HEK293 (cell line): ENCODE measurements around the gene COL6A2.
A peak's percentile ranks its signal among the peaks of the same experiment; 100 is the strongest.

Experiments
- CTCF ChIA-PET: fragments of 350-600 bp; formaldehyde crosslinking; extraction: SDS; loops from one replicate; lab custom pipeline; 2021; ENCODE audit warnings: antibody characterized with exemption; lab: Yijun Ruan, JAX
- POLR2A ChIA-PET: fragments of 300-600 bp; formaldehyde crosslinking; extraction: SDS; loops from one replicate; lab custom pipeline; 2020; ENCODE audit warnings: antibody characterized with exemption, inconsistent platforms; lab: Yijun Ruan, JAX
- H3K27ac ChIP-seq: fragments of 200-500 bp; sonication (Bioruptor generic); 2 replicates; pipeline ENCODE4 v1.5.1; 2014; ENCODE audit warnings: low read depth, low read length, control low read depth, inconsistent platforms; ENCODE audit errors: extremely low read depth
- H3K36me3 ChIP-seq, 2 experiments: fragments of 200-500 bp in 1 of 2; sonication (Bioruptor generic) in 1 of 2; 1 replicate in 1 of 2; 2 replicates in 1 of 2; pipeline ENCODE4 v1.5.1; 2014 to 2017; ENCODE audit warnings: inconsistent platforms in 2 of 2, low read length in 2 of 2; ENCODE audit not compliant: control insufficient read depth in 2 of 2, insufficient read depth in 1 of 2
- H3K4me1 ChIP-seq: fragments of 200-500 bp; sonication (Bioruptor generic); 2 replicates; pipeline ENCODE4 v1.5.1; 2014; ENCODE audit warnings: mild to moderate bottlenecking, low read length, inconsistent platforms; ENCODE audit not compliant: control insufficient read depth, insufficient read depth
- H3K4me3 ChIP-seq: 2 replicates; pipeline ENCODE4 v1.5.1; 2011; ENCODE audit warnings: low read depth, mild to moderate bottlenecking, control low read depth, low read length, moderate library complexity
- H3K9me3 ChIP-seq: fragments of 200-500 bp; sonication (Bioruptor generic); 2 replicates; pipeline ENCODE4 v1.5.1; 2014; ENCODE audit warnings: low read depth, low read length, inconsistent platforms; ENCODE audit not compliant: control insufficient read depth, insufficient read depth
- GLIS1 ChIP-seq: fragments of 450-650 bp; formaldehyde crosslinking; IDR thresholded peaks from 2 replicates; pipeline ENCODE4 v1.5.1; 2016; ENCODE audit warnings: missing biosample characterization, missing genetic modification characterization
- PRDM1 ChIP-seq: fragments of 450-650 bp; formaldehyde crosslinking; IDR thresholded peaks from 2 replicates; pipeline ENCODE4; 2016; ENCODE audit warnings: missing biosample characterization, missing genetic modification characterization
- TCF7L2 ChIP-seq: IDR thresholded peaks from 2 replicates; pipeline ENCODE4 v1.6.1; 2011; ENCODE audit warnings: low read depth, mild to moderate bottlenecking, inconsistent platforms, low read length, moderate library complexity, borderline replicate concordance
- WT1 ChIP-seq: fragments of 450-650 bp; formaldehyde crosslinking; IDR thresholded peaks from 2 replicates; pipeline ENCODE4 v1.5.1; 2016; ENCODE audit warnings: missing biosample characterization, missing genetic modification characterization
- ZNF202 ChIP-seq: fragments of 450-650 bp; formaldehyde crosslinking; IDR thresholded peaks from 2 replicates; pipeline ENCODE4 v1.5.1; 2016; ENCODE audit warnings: missing biosample characterization, missing genetic modification characterization, borderline replicate concordance
- ZNF211 ChIP-seq: fragments of 450-650 bp; formaldehyde crosslinking; IDR thresholded peaks from 2 replicates; pipeline ENCODE4 v1.5.1; 2016; ENCODE audit warnings: low read depth, missing biosample characterization, missing genetic modification characterization
- ZNF214 ChIP-seq: fragments of 450-650 bp; formaldehyde crosslinking; IDR thresholded peaks from 2 replicates; pipeline ENCODE4 v1.5.1; 2017; ENCODE audit warnings: missing biosample characterization, mild to moderate bottlenecking, missing genetic modification characterization, borderline replicate concordance
- ZNF223 ChIP-seq: fragments of 450-650 bp; formaldehyde crosslinking; IDR thresholded peaks from 2 replicates; pipeline ENCODE4 v1.5.1; 2016; ENCODE audit warnings: missing biosample characterization, missing genetic modification characterization
- ZNF239 ChIP-seq: fragments of 450-650 bp; formaldehyde crosslinking; IDR thresholded peaks from 2 replicates; pipeline ENCODE4 v1.5.1; 2016; ENCODE audit warnings: missing biosample characterization, missing genetic modification characterization
- ZNF510 ChIP-seq: fragments of 450-650 bp; formaldehyde crosslinking; IDR thresholded peaks from 2 replicates; pipeline ENCODE4 v1.5.1; 2018; ENCODE audit warnings: mild to moderate bottlenecking, missing genetic modification characterization, missing biosample characterization; ENCODE audit not compliant: insufficient replicate concordance
- ZNF560 ChIP-seq: fragments of 450-650 bp; formaldehyde crosslinking; IDR thresholded peaks from 2 replicates; pipeline ENCODE4 v1.5.1; 2017; ENCODE audit warnings: missing biosample characterization, missing genetic modification characterization, borderline replicate concordance
- ZNF768 ChIP-seq: fragments of 450-650 bp; formaldehyde crosslinking; IDR thresholded peaks from 2 replicates; pipeline ENCODE4 v1.5.1; 2018; ENCODE audit warnings: missing biosample characterization, mild to moderate bottlenecking, missing genetic modification characterization
- TF ChIP-seq, protein P1 (sequence below): fragments of 450-650 bp; formaldehyde crosslinking; IDR thresholded peaks from 2 replicates; pipeline ENCODE4 v1.5.1; 2017; ENCODE audit warnings: missing biosample characterization, mild to moderate bottlenecking, missing genetic modification characterization, moderate library complexity
- TF ChIP-seq, protein P2 (sequence below): fragments of 450-650 bp; formaldehyde crosslinking; IDR thresholded peaks from 2 replicates; pipeline ENCODE4 v1.5.1; 2016; ENCODE audit warnings: missing biosample characterization, missing genetic modification characterization
- TF ChIP-seq, protein P3 (sequence below): fragments of 450-650 bp; IDR thresholded peaks from 2 replicates; pipeline ENCODE4 v1.5.1; 2018; ENCODE audit warnings: missing biosample characterization, mild to moderate bottlenecking, missing genetic modification characterization
- TF ChIP-seq, protein P4 (sequence below): fragments of 450-650 bp; formaldehyde crosslinking; IDR thresholded peaks from 2 replicates; pipeline ENCODE4 v1.5.1; 2016; ENCODE audit warnings: missing biosample characterization, missing genetic modification characterization
- TF ChIP-seq, protein P5 (sequence below): fragments of 450-650 bp; formaldehyde crosslinking; IDR thresholded peaks from 2 replicates; pipeline ENCODE4 v1.5.1; 2016; ENCODE audit warnings: missing biosample characterization, missing genetic modification characterization

COL6A2 gene

DNA sequence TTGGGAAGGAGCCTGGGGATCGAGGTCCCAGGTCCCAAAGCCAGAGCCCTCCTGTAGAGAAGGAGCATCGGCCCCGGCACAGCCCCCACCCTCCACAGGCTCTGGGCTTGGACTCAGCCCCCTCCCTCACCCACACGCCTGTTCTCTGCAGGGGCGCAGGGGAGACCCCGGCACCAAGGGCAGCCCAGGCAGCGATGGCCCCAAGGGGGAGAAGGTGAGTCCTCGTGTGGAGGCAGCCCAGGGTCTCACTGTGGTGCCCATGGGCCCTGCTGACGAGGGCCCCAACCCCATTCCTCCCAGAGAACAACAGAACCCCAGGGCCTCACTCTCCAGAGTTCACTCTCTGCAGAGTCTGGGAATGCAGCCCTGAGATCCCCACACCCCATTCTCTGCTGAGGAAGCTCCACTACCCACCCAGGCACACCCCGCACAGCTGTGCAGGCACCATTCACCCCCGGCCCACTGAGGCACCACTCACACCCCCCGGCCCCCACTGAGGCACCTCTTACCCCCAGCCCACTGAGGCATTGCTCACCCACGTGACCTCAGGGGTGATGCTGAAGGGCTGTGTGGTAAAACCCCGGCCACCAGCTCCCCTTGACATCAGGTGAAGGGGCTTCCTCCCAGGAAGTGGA, 21.8 kb downstream of the COL6A2 start:
- Histone ChIP-seq H3K36me3 (peaks cover 0 to 80% of the 10 kb centered on the region in 2 experiments; a peak in 1 of 3 replicates), H3K27ac (no peak overlapping the region), H3K4me1 (no peaks in the 10 kb centered on the region), H3K9me3 (no peaks in the 10 kb centered on the region), H3K4me3 (no peak overlapping the region)
- TF ChIP-seq ZNF214 (tag by site-specific recombination): no peak
- no peak for TF ChIP-seq GLIS1 (tag by site-specific recombination)
- TF ChIP-seq TCF7L2: no peak
- no peak for TF ChIP-seq ZNF239 (tag by site-specific recombination)
- TF ChIP-seq, protein P1, sequence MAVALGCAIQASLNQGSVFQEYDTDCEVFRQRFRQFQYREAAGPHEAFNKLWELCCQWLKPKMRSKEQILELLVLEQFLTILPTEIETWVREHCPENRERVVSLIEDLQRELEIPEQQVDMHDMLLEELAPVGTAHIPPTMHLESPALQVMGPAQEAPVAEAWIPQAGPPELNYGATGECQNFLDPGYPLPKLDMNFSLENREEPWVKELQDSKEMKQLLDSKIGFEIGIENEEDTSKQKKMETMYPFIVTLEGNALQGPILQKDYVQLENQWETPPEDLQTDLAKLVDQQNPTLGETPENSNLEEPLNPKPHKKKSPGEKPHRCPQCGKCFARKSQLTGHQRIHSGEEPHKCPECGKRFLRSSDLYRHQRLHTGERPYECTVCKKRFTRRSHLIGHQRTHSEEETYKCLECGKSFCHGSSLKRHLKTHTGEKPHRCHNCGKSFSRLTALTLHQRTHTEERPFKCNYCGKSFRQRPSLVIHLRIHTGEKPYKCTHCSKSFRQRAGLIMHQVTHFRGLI: no peak
- TF ChIP-seq, protein P2, sequence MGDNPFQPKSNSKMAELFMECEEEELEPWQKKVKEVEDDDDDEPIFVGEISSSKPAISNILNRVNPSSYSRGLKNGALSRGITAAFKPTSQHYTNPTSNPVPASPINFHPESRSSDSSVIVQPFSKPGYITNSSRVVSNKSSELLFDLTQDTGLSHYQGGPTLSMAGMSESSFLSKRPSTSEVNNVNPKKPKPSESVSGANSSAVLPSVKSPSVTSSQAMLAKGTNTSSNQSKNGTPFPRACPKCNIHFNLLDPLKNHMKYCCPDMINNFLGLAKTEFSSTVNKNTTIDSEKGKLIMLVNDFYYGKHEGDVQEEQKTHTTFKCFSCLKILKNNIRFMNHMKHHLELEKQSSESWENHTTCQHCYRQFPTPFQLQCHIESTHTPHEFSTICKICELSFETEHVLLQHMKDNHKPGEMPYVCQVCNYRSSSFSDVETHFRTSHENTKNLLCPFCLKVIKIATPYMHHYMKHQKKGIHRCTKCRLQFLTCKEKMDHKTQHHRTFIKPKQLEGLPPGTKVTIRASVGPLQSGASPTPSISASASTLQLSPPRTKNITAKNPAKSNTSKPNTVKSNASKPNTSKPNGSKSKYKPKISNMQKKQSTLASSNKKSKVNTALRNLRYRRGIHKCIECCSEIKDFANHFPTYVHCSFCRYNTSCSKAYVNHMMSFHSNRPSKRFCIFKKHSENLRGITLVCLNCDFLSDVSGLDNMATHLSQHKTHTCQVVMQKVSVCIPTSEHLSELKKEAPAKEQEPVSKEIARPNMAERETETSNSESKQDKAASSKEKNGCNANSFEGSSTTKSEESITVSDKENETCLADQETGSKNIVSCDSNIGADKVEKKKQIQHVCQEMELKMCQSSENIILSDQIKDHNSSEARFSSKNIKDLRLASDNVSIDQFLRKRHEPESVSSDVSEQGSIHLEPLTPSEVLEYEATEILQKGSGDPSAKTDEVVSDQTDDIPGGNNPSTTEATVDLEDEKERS: no peak
- no peak for TF ChIP-seq ZNF510 (tag by site-specific recombination)
- no peak for TF ChIP-seq ZNF211 (tag by site-specific recombination)
- TF ChIP-seq ZNF223 (tag by site-specific recombination): no peak
- no peak for TF ChIP-seq ZNF560 (tag by site-specific recombination)
- no peak for TF ChIP-seq PRDM1
- TF ChIP-seq, protein P3, sequence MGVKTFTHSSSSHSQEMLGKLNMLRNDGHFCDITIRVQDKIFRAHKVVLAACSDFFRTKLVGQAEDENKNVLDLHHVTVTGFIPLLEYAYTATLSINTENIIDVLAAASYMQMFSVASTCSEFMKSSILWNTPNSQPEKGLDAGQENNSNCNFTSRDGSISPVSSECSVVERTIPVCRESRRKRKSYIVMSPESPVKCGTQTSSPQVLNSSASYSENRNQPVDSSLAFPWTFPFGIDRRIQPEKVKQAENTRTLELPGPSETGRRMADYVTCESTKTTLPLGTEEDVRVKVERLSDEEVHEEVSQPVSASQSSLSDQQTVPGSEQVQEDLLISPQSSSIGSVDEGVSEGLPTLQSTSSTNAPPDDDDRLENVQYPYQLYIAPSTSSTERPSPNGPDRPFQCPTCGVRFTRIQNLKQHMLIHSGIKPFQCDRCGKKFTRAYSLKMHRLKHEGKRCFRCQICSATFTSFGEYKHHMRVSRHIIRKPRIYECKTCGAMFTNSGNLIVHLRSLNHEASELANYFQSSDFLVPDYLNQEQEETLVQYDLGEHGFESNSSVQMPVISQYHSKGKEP: no peak
- ChIA-PET POLR2A (no interaction called here), CTCF (no interaction called here)

DNA sequence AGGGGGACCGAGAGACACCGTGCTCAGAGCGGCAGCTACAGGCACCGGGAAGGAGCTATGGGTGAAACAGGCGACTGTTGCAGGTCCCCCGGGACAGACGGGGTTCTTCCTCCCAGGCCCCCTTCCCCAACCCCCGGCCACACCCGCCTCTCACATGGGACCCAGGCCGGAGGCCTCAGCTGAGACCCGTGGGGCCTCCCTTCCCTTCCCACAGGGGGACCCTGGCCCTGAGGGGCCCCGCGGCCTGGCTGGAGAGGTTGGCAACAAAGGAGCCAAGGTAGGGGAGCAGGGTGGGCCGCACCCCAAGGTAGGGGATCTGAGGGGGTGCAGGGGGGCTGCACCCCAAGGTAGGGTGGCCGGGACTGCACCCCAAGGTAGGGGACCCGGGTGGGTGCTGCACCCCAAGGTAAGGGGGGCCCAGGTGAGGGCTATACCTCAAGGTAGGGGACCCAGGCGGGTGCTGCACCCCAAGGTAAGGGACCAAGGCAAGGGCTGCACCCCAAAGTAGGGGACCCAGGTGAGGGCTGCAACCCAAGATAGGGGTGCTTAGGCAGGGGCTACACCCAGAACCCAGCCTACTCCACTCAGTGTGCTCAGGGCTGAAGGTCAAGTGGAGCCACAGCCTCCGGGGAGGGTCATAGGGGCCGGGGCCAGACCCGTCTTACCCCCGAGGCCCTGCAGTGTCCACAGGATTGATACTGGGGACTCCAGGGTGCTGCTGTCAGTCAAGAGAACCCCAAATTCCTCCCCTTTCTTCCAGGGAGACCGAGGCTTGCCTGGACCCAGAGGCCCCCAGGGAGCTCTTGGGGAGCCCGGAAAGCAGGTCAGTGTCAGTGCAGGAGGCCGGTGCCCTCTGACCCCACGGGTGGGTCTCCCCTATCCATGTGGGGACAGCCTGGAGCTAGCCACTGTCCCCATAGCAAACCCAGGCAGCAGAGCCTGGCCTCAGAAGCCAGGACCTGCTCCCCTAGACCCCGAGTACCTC, 22.7 kb downstream of the COL6A2 start:
- CTCF ChIA-PET: interaction anchor here (0.7 kb wide), 1 partner anchor 142 kb away, joined by 7 read pairs; no protein-coding TSS in a partner anchor
- Histone ChIP-seq H3K36me3 (peaks cover 0 to 80% of the 10 kb centered on the region in 2 experiments; a peak in 1 of 3 replicates), H3K4me3 (no peak overlapping the region), H3K9me3 (no peaks in the 10 kb centered on the region), H3K27ac (no peak overlapping the region), H3K4me1 (no peaks in the 10 kb centered on the region)
- POLR2A ChIA-PET: no interaction called here
- TF ChIP-seq ZNF202 (tag by site-specific recombination) (no peak), ZNF768 (tag by site-specific recombination) (no peak), WT1 (no peak)
- TF ChIP-seq, protein P4, sequence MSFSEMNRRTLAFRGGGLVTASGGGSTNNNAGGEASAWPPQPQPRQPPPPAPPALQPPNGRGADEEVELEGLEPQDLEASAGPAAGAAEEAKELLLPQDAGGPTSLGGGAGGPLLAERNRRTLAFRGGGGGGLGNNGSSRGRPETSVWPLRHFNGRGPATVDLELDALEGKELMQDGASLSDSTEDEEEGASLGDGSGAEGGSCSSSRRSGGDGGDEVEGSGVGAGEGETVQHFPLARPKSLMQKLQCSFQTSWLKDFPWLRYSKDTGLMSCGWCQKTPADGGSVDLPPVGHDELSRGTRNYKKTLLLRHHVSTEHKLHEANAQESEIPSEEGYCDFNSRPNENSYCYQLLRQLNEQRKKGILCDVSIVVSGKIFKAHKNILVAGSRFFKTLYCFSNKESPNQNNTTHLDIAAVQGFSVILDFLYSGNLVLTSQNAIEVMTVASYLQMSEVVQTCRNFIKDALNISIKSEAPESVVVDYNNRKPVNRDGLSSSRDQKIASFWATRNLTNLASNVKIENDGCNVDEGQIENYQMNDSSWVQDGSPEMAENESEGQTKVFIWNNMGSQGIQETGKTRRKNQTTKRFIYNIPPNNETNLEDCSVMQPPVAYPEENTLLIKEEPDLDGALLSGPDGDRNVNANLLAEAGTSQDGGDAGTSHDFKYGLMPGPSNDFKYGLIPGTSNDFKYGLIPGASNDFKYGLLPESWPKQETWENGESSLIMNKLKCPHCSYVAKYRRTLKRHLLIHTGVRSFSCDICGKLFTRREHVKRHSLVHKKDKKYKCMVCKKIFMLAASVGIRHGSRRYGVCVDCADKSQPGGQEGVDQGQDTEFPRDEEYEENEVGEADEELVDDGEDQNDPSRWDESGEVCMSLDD (tag by site-specific recombination): peak; percentile 96
- TF ChIP-seq, protein P5, sequence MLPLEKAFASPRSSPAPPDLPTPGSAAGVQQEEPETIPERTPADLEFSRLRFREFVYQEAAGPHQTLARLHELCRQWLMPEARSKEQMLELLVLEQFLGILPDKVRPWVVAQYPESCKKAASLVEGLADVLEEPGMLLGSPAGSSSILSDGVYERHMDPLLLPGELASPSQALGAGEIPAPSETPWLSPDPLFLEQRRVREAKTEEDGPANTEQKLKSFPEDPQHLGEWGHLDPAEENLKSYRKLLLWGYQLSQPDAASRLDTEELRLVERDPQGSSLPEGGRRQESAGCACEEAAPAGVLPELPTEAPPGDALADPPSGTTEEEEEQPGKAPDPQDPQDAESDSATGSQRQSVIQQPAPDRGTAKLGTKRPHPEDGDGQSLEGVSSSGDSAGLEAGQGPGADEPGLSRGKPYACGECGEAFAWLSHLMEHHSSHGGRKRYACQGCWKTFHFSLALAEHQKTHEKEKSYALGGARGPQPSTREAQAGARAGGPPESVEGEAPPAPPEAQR (tag by site-specific recombination): no peak
